Measurements from ENCODE around the gene KLHDC8A.
"Not testable (repeated sequence)": the region's sequence is repeated elsewhere in the genome, so short reads cannot be mapped to it uniquely, and the experiment has no call there.

The KLHDC8A gene, protein sequence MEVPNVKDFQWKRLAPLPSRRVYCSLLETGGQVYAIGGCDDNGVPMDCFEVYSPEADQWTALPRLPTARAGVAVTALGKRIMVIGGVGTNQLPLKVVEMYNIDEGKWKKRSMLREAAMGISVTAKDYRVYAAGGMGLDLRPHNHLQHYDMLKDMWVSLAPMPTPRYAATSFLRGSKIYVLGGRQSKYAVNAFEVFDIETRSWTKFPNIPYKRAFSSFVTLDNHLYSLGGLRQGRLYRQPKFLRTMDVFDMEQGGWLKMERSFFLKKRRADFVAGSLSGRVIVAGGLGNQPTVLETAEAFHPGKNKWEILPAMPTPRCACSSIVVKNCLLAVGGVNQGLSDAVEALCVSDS

DNA sequence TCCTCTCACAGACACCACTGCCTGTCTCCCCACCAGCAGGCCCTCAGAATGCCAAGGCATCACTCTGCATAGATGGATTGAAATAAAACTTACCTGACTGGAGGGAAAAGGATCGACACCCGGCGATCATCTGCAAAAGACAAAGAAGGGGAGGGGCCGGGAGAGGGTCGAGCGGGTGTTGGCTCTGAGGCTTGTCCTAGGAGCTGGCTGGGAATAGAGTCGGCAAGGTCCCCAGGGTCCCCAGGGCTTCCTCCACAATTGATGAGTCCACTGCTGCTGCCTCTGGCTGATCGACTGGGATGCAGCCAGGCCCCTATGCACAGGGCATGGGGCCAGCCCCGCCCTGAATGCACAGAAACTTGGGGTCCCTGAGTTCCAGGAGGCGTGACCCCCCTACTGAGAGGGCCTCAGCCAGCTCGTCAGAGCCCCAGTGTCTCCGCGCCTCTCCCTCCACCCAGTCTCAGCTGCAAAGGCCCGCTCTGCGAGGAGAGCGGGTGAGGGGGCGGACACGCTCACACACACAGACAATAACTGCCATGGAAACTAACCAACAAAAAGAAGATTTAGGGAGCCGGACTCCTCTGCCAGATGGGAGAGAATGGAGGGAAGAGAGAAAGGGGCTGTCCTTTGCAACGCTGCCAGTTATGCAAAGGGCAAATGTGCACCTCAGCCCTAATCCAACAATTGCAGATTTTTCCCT lies at the start of gene KLHDC8A:
KLHDC8A (minus strand) TSS at position 483 of the 700 bp plus-strand sequence. CDS start 13,318 bp downstream, outside the sequence.
- DNase-seq (ENCODE audit: low spot score) = no peak

DNA sequence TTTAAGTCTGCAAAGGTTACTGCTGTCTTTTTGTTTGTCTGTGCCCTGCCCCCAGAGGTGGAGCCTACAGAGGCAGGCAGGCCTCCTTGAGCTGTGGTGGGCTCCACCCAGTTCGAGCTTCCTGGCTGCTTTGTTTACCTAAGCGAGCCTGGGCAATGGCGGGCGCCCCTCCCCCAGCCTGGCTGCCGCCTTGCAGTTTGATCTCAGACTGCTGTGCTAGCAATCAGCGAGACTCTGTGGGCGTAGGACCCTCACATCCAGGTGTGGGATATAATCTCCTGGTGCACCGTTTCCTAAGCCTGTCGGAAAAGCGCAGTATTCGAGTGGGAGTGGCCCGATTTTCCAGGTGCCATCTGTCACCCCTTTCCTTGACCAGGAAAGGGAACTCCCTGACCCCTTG lies 49.5 kb upstream of the KLHDC8A start:
- not testable (repeated sequence) for DNase-seq (ENCODE audit: low spot score)

DNA sequence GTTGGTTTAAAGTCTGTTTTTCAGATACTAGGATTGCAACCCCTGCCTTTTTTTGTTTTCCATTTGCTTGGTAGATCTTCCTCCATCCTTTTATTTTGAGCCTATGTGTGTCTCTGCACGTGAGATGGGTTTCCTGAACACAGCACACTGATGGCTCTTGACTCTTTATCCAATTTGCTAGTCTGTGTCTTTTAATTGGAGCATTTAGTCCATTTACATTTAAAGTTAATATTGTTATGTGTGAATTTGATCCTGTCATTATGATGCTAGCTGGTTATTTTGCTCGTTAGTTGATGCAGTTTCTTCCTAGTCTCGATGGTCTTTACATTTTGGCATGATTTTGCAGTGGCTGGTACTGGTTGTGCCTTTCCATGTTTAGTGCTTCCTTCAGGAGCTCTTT lies 47.8 kb upstream of the KLHDC8A start:
- DNase-seq (ENCODE audit: low spot score) = not testable (repeated sequence)

DNA sequence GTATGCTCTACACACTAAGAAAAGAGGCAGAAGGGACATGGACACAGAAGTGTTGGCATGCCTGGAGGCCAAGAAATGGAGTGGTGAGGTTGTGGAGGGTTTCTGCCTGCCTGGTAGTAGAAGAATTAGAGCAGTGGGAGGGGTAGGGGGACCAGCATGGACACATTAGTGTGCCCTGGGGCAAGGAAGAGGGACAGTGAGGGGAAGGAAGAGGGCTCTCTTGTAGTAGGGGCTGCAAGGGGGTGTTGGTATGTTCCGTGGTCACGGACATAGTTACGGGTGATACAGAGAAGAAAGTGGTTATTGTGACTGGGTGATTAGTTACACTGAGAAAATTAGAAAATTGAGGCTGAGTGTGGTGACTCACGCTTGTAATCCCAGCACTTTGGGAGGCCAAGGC lies 41.9 kb upstream of the KLHDC8A start:
- no peak for DNase-seq (ENCODE audit: low spot score)

DNA sequence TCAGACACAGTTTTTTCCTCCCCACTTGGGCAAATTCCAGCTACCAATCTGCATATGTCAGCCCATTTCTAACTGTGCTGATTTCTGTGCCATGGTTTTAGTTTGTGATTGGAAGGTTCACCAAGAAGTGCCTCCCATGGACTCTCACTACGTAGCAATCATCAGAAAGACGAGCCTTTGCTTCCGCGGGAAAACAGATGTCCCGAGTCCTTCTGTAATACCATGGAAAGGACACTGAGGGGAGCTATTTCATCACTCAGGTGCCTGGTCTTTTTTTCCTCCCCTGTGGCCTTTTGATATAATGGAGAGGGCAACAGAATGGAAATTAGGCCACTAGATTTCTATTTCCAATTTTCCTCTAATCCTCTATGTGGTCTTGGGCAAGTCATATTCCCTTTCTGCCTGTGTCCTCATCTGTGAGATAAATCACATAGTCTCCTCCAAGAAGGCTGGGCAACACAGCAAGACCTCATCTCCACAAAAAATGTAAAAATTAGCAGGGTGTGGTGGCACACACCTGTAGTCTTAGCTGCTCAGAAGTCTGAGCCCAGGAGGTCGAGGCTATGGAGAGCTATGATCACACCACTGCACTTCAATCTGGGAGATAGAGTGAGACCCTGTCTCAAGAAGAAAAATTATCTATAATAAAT lies 40.4 kb upstream of the KLHDC8A start:
- DNase-seq (ENCODE audit: low spot score) = no peak

DNA sequence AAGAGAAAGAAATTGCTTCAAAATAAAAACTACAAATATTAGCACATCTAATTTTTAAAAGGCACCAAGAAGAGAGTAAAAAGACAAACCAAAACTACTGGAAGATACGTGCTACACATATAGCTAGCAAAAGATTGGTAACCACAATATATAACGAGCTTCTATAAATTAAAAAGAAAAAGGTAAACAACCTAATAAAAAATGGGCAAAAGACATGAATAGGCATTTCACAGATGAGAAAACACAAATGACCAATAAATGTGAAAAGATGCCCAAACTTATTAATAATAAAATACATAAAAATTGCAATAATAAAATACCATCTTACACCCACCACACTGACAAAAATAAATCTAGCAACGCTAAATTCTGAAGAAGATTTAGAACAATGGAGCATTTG lies 38.9 kb upstream of the KLHDC8A start:
- no peak for DNase-seq (ENCODE audit: low spot score)

DNA sequence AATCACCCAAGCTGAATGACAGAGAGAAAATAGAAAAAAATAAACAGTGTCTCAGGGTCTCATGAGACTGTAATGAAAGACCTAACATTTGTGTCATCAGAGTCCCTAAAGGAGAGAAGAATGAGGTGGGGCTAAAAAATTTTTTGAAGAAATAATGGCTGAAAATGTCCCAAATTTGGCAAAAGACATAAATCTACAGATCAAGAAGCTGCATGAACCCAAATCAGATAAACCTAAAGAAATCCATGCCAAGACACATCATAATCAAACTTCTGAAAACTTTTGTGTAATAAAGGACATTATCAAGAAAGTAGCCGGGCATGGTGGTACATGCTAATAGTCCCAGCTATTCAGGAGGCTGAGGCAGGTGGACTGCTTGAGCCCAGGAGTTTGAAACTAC lies 35.9 kb upstream of the KLHDC8A start:
- DNase-seq (ENCODE audit: low spot score) = no peak

DNA sequence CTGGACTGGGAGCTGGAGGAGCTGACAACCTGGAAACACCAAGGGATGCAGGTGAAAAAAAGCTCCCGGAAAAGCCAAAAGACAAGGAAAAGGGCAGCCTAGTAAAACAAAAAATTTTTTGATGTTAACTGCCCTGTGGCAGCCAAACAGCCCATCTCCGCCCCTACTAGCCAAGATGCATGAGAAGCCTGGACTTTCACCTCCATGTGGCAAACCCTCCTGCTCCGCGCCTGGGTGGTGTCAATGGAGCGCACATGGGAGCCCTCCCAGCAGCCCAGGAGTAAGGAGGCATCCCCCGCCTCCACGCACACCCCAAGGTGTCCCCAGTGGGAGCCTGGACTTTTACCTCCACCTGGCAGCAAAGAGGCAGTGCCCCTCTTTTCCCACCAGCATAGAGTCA lies 34.7 kb upstream of the KLHDC8A start:
- no peak for DNase-seq (ENCODE audit: low spot score)

DNA sequence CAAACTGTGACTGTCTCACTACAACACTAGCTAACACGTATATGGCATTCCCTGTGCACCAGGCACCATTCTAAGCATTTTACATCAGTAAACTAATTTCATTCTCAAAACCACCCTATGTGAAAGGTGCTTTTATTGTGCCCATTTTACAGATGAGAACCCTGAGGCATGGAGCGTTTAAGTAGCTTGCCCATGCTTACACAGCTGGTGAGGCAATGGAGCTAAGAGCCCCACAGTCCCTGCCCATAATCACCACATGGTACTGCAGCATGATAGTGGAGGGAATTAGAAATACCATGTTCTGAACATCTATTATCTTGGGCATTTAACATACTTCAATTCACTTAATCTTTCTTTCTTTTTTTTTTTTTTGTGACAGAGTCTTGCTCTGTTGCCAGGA lies 31.1 kb upstream of the KLHDC8A start:
- DNase-seq (ENCODE audit: low spot score) = no peak

DNA sequence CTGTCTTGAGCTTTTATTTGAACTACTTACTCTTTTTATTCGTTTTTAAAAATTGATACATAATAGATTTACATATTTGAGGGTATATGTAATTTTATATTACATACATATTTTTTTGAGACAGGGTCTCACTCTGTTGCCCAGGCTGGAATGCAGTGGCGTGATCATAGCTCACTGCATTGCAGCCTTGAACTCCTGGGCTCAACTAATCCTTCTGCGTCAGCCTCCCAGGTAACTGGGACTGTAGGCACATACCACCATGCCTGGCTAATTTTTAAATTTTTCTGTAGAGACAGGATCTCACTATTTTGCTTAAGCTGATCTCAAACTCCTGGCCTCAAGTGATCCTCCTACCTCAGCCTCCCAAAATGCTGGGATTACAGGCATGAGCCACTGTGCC lies 26.3 kb upstream of the KLHDC8A start:
- not testable (repeated sequence) for DNase-seq (ENCODE audit: low spot score)

DNA sequence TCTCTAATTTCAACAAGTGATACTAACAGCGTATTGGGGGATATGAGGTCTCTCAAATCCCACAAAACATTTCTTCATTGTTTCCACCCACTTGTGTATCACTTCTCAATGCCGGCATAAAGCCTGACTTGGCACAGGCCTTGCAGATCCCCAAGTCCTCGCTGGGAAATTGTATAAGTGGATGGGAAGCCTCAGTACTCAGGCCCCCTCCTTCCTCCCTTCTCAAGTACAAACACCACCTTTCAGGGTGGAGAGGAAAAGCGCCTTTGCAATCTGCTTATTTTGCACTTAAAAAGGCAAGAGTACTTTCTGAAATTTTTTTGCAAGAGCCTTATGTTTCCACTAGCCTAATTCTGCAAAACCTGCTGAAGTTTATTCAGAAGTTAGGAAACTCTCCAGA lies 25.8 kb upstream of the KLHDC8A start:
- DNase-seq (ENCODE audit: low spot score) = no peak

DNA sequence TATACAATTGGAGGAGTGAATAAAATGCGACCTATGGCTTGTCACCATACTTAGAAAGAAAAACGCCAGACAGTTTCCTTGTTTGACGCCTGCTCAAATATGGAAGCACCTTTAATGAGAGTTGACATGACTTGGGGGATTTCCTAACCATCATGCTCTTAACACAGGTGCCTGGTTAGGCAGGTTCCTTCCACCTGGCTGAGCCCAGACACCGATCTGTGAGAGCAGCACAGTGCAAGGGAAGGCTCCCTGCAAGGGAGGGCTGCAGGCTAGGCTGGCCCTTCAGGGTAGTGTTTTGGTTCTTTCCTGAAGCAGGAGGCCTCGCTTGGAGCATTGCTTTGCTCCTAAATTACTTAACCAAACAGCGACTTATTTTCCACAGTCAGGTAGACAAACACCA lies 24.6 kb upstream of the KLHDC8A start:
- DNase-seq (ENCODE audit: low spot score) = no peak

DNA sequence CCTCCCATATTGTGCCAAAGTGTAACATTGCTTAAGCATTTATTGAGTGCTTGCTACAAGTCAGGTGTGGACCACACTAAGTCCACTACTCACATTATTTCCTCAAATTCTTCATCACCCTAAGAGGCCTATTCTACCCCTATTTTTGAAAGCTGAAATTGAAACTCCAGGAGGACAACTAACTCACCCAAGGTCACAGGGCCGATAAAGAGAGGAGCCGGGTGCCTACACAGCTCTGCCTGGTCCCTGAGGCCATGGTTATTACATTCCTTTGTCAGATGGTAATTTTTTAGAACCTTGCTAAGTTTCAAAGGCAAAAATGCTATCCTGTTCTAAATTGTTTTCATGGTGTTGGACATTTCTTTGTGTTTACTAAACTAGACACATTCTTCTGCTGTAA lies 24.2 kb upstream of the KLHDC8A start:
- DNase-seq (ENCODE audit: low spot score) = no peak

DNA sequence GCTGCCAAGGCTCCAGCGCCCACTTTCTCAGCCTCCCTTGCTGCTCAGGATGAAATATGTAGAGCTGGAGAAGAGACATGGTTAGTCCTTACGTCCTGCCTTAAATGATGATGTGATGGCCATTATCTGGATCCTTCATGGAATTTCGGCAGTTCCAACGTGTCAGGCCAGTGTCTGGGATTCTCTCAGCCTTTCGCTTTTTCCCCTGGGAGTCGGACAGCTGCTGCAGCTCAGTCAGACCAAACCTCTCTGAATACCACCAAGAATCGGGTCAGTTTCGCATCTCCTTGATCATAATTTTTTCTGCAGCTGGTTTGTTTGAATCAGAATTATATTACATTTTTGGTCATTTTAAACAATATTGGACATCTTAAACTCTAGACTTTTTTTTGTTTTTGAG lies 22.3 kb upstream of the KLHDC8A start:
- no peak for DNase-seq (ENCODE audit: low spot score)

DNA sequence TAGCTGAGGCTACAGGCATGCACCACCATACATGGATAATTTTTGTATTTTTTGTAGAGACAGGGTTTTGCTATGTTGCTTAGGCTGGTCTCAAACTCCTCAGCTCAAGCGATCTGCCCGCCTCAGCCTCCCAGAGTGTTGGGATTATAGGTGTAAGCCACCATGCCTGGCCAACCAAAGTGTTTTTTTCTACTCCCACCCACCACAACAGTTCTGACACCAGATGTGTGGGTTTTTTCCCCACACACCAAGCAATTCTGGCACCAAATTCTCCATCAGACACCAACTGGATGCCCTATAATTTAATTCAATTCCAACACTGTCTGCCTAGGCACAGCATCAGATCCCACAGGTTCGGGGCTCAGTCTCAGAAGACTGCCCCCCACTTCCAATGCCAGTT lies 20.6 kb upstream of the KLHDC8A start:
- DNase-seq (ENCODE audit: low spot score) = no peak

DNA sequence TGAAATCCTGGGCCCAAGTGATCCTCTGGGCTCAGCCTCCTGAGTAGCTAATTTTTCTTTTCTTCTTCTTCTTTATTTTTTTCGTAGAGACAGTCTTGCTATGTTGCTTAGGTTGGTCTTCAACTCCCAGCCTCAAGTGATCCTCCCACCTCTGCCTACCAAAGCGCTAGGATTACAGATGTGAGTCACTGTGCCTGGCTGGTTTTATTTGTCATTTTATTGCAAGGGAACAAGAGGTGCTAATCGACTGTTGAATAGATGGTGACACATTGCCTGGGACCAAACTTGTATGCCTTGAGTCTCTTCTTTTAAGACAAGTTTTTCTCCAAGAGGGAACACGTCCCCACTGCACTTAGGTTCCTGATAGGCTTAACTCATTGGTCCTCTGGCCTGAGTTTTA lies 20.0 kb upstream of the KLHDC8A start:
- DNase-seq (ENCODE audit: low spot score) = no peak

DNA sequence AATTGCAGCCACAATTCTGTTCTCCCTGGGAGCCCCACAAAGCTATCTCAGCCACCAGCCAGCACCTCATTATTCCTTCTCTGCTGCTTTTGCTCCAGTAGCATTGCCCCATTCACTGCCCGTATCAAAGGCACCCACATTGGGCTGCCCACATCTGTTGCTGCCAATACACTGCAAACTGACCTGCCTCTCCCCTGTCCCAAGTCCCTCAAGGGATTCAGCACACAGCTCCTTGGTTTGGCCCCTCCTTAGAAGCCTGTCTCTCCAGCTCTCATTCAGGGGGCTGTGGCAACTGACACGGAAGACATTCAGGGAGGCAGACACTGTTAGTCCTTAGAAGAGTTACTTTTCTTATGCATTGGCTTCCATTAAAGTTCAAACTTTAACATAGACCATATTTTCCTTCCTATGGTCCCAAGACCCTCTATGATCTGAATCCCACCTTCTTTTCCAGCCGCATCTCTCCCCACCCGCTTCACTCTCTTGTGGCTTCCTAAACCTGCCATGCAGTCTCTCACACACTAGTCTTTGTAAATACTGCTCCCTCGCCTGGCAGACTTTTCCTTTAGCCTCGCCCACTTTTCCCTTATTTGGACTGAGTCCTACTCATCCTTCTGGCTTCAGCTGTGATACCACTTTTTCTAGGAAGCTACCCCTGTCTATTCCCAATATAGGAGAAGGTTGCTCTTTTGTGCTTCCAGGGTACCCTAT lies 19.3 kb upstream of the KLHDC8A start:
- DNase-seq (ENCODE audit: low spot score) = no peak

DNA sequence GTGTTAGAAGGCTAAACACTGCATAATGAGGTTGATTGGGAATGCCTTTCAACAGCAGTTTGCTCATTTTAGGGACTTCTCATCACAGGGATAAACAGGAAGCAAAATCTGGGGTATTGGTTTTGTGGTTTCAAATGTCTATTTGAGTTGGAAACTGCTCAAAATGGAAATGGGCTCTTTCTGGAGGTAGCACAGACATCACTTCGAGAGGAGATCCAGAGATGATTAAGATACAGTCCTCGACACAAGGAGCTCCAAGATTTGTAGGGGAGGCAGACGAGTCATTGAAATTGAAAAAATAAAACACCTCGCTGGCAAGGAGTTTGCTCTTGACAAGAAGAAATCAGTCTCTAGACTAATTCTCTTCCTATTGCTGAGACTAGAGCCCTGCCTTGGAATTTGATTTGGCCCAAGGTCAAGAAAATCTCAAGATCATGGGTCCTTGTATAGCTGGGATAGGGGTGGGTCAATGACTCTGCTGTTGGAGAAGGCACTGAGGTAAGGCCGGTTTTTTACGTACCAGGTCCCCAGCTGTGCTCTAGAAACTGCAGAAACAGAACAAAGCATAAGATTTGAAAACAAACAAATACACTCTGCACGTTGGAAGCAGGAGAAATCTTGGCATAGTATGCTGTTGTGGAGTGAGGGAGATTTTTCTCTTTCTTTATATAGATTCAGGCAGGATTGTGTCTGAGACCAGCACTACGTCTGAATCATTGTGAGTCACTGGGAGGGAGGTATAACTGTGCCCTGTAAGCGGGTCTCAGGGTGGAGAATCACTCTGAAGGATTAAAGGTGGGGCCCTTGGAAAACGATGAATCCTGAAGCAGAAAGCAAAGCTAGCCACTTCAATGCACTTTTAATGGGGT lies 17.7 kb upstream of the KLHDC8A start:
- no peak for DNase-seq (ENCODE audit: low spot score)

DNA sequence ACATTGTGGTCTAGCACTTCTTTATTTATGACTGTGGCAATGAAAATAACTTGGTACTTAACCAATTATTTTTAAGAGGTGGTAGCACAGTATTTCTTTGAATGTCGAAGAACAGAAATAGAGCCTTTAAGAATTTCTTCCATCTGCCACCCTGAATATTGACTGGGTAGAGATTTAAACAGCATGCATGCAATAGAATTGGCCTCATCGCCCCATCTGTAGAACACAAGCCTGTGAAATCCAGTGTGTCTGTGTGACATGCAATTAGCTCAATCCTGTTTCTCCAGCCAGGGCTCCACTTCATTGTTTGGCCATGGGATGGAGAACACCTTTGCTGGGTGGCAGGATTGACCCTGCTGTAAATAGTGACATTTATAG lies 17.1 kb upstream of the KLHDC8A start:
- DNase-seq (ENCODE audit: low spot score) = no peak

DNA sequence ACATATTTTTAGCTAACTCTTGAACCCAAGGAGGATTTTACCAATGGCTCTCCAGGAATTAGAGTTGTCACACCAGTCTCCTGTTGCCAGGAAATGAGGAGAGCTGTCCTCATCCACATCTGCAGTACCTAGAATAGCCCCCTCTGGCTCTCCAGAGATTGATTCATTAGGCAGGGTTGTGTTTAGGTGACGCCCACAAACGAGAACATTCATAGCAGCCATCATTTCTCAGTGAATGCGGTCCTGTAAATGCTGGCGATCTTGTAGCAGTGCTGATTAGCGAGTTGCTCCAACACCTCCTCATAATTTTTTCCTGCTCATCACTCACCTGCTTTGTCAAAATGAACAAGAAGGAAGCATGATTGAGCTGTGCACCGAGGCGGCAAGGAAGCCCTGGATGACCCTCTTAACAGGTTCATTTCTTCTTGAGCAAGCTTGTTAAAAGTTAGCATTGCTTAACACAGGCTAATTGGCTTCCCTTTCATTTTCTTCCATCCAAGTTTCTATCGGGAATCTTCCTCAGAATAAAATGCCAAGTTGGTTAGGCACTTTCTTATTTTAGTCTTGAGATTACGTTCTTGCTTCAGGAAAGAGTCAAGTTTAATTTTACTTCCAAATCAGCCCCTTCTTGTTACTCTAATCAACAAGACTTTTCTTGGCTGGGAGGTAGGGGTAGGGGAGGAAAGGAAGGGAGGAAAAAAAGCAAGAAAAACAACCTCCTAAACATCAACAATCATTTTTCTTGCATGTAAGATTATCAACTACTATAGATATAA lies 16.5 kb upstream of the KLHDC8A start:
- no peak for DNase-seq (ENCODE audit: low spot score)

Measured in hematopoietic multipotent progenitor cell treated with erythropoietin and hydrocortisone succinate and interleukin-3 and kit ligand, for 17 days (in vitro differentiated cells).